A172 (cell line): ENCODE data around the gene KMO. TPM values are rescaled to one million over a fixed set of nuclear protein-coding genes. Genes with fewer than 3 reads are reported as not detected.

Experiments
- DNase-seq: peaks from one replicate; pipeline ENCODE4 v3.0.0-alpha.2; 2015; ENCODE audit warnings: low spot score
- total RNA-seq: library from RNA; depleted of rRNA; stranded (reverse); fragments of >200 nt; shearing (Covaris generic); gene quantifications from 2 replicates; pipeline ENCODE4 v1.2.3, GENCODE V29; 2014; rRNA removed

KMO gene
- total RNA-seq, result 2.4 TPM in 1 of 2 replicates, not detected in the other

GRCh38 chr1:241532162-241532531, at the start of gene KMO:
Gene KMO, plus strand, starts transcription at chr1:241532378. Its CDS starts 67 bp downstream, at chr1:241532445.
- DNase-seq, result peak; percentile 34

GRCh38 chr1:241482761-241483250, 49.4 kb upstream of the KMO start:
- peak; percentile 97 for DNase-seq

GRCh38 chr1:241485145-241485544, 47.0 kb upstream of the KMO start:
- no peak for DNase-seq

GRCh38 chr1:241485554-241485992, 46.6 kb upstream of the KMO start:
- DNase-seq, result peak; percentile 63

- no peak for DNase-seq
Observed at GRCh38 chr1:241488739-241489138, 43.4 kb upstream of the KMO start.

GRCh38 chr1:241495741-241496140, 36.4 kb upstream of the KMO start:
- DNase-seq, result no peak

GRCh38 chr1:241499910-241500309, 32.3 kb upstream of the KMO start:
- peak; percentile 70 for DNase-seq

- no peak for DNase-seq
Observed at GRCh38 chr1:241503444-241503843, 28.7 kb upstream of the KMO start.

- DNase-seq, result no peak
Observed at GRCh38 chr1:241507189-241507863, 24.9 kb upstream of the KMO start.

GRCh38 chr1:241513378-241513777, 18.8 kb upstream of the KMO start:
- DNase-seq, result no peak

GRCh38 chr1:241518476-241519307, 13.5 kb upstream of the KMO start:
- DNase-seq, result peak; percentile 20

GRCh38 chr1:241519308-241520079, 12.7 kb upstream of the KMO start, which contains the start of gene FH:
Gene FH, minus strand, starts transcription at chr1:241519755. Its CDS starts 33 bp downstream, at chr1:241519722.
- peak; percentile 100 for DNase-seq

GRCh38 chr1:241520080-241520465, 12.1 kb upstream of the KMO start:
- DNase-seq, result no peak

- DNase-seq, result no peak
Observed at GRCh38 chr1:241521718-241522117, 10.5 kb upstream of the KMO start.

GRCh38 chr1:241525026-241525425, 7.2 kb upstream of the KMO start:
- no peak for DNase-seq

- DNase-seq, result no peak
Observed at GRCh38 chr1:241527146-241527545, 5.0 kb upstream of the KMO start.

- peak; percentile 85 for DNase-seq
Observed at GRCh38 chr1:241531195-241532161, 700 bp upstream of the KMO start.

- no peak for DNase-seq
Observed at GRCh38 chr1:241532864-241533263, 686 bp downstream of the KMO start.

GRCh38 chr1:241533326-241534115, 1.3 kb downstream of the KMO start:
- DNase-seq, result no peak

- DNase-seq, result no peak
Observed at GRCh38 chr1:241536304-241536703, 4.1 kb downstream of the KMO start.
